NCI-H2081 (cell line): Measurements from ENCODE around the gene PDE3A.
"Not testable (repeated sequence)": the region's sequence is repeated elsewhere in the genome, so short reads cannot be mapped to it uniquely, and the experiment has no call there.

Experiments
- DNase-seq, 2 experiments: peaks; one replicate each; lab custom pipeline; 2025; lab: John Stamatoyannopoulos, UW

Gene PDE3A

DNA sequence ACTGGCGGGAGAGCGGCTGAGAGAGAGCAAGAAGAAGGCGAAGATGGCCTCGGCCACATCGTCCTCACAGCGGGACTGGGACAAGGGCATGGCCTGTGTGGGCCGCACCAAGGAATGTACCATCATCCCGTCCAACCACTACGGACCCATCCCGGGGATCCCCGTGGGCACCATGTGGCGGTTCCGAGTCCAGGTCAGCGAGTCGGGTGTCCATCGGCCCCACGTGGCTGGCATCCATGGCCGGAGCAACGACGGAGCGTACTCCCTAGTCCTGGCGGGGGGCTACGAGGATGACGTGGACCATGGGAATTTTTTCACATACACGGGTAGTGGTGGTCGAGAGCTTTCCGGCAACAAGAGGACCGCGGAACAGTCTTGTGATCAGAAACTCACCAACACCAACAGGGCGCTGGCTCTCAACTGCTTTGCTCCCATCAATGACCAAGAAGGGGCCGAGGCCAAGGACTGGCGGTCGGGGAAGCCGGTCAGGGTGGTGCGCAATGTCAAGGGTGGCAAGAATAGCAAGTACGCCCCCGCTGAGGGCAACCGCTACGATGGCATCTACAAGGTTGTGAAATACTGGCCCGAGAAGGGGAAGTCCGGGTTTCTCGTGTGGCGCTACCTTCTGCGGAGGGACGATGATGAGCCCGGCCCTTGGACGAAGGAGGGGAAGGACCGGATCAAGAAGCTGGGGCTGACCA, 183.6 kb downstream of the PDE3A start:
- not testable (repeated sequence) for DNase-seq

- not testable (repeated sequence) for DNase-seq
Measured at GRCh38 chr12:20552586-20552985, 184.2 kb downstream of the PDE3A start.

GRCh38 chr12:20555015-20555414, 186.7 kb downstream of the PDE3A start:
- no peak for DNase-seq

DNA sequence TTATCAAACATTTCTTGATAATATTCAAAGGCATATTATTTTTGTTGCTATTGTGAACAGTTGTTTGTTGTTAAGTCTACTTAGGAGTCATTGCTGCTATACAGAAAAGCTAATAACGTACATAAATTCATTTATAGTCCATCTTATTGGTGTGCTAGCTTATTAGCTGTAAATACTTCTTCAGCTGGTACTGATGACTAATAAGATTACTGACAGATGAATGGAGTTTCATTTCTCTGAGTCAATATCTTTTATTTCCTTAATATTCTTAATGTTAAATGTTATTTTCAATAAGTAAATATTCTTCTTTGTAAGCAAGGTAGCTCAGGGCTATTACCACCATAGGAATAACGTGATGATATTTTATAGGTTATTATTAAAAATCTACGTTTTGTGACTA, 187.4 kb downstream of the PDE3A start:
- DNase-seq = no peak

GRCh38 chr12:20557096-20557495, 188.8 kb downstream of the PDE3A start:
- no peak for DNase-seq

DNA sequence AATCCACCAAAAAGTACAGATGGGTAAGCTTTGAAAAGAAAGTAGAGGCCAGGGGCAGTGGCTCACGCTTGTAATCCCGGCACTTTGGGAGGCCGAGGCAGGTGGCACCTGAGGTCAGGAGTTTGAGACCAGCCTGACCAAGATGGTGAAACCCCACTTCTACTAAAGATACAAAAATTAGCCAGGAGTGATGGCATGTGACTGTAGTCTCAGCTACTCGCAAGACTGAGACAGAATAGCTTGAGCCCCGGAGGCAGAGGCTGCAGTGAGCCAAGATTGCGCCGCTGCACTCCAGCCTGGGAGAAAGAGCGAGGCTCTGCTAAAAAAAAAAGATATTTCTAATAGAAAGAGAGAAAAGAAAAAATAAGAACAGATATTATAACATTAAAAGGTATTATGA, 192.6 kb downstream of the PDE3A start:
- DNase-seq = no peak

- no peak for DNase-seq
Measured at GRCh38 chr12:20561871-20562270, 193.5 kb downstream of the PDE3A start.

DNA sequence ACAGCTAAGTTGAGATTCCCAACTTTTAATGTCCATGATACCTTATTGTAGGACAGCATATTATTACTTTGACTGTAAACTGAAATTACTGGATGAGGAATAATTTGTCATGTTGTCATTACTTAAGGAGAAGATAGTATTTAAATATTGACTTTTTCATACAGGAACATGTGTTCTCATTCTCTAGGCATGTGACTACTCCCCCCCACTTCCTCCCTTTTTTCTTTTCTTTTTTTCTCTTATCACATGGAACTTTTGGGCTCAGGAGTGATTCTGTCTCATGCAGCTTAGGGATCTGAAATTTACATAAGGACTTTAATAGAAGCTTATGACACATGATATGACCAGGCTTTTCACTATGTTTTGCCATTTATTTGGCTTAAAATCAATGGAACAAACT, 199.1 kb downstream of the PDE3A start:
- DNase-seq = peak in 1 of 2 experiments; percentile 36

DNA sequence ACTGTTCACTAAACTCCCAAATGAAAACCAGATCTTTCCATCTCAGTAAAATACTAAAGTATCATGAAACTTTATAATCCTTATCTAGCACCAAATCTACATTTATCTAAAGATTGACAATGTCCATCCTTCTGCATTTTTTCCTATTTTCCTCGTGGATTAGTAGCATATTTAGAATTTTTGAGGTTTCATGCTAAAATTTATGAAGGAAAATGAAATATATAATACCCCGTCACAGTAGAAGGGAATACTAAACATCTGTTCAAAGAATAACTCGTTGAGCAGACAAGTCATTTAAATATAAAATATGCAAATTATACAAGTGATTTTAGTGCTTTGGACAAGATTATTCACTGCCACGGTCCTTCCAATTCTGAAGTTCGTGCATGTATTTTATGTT, 204.1 kb downstream of the PDE3A start:
- DNase-seq = no peak

DNA sequence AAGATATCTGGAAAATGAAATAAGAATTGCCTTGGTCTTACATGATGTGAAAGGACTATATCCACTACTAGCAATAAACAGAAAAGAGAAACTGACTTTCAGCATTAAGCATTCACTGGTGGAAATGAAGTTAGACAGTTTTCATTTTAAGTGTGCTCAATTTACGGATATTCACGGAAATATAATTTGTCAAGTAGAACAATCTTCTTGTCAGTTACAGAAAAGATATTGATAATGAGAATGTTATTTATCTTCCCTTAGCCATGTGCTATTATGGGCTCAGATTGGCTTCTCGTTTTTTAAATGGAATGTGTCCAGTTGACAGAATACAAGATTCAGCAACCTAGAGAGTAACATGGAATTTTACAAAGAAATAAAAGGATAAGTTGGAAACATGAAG, 208.2 kb downstream of the PDE3A start:
- DNase-seq = no peak

DNA sequence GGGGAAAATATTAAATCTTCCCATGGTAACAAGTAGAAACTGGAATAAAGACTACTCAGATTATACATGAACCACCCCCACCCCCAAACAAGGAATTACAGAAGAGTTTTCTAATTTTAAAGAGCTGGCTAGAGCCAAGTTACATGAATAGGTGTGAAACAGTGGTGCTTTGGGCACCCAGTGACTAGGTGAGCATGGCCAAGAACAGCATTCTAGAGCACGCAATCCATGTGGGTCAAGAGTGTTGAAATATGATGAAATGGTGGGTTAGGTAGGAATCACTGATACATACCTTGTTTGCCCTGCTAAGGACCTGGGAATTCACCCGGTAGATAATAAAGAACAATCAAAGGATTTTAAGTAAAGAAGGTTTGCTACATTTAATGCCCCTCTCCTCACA, 208.7 kb downstream of the PDE3A start:
- no peak for DNase-seq

- DNase-seq = no peak
Measured at GRCh38 chr12:20578142-20578541, 209.8 kb downstream of the PDE3A start.

DNA sequence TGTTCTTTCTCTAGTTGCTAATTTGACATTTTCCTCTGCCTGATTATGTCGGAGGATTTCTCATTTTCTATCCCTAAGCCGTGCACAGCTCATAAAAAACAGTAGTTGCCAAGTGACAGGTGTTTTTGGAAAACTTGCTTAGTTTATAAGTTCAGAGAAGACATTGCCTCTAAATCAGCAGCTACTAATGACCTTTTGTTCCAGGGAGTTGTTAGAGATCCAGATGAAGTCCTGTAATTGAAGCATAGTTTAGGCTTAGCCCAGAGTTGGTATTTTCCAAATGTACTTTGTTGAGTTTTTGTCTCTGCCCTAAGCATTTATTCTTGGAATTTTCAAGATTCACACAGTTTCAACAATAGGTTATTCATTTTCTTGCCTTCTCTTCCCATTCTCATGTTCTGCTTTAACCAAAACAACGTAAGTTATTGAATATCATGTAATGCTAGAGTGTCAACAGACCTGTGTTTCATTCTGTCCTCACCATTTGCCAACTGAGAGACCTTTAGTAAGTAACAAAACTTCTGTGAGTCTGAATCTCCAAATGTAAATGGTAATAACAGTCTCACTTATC, 216.8 kb downstream of the PDE3A start:
- DNase-seq = no peak

DNA sequence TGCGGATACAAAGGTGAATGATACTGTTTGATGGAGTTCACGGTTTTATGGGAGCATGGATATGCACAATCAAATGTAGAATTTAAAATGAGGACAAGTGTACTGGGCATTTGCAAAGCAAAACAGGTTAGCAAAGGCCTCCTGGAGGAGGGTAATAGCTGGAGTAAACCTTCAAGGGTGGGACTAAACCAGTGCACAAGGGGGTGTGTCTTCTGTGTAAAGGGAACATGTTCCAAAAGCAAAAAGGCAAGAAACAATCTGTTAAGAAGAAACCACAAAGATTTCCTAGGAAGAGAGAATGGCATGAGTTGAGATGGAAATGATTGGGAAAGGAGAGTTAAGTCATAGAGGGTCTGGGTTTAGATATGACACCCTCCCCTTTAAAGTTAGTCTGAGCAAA, 217.6 kb downstream of the PDE3A start:
- no peak for DNase-seq

DNA sequence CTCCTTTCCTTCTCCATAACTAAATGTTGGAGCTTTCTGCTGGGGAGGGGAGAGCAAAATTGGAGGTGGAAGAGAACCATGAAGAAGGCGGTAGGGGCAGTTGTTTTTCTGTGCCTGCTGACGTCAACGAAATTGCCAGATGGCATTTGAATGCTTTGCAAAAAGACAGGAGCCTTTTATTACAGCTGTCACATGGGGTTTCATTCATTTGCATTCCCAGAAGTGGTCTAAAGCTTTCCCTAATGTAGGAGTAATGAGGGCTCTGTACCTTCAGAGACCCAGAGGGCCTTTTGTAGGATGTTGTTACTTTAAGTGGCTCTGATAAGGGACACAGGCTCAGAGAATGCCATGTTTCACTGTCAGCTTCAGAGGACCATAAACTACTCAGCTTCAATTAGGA, 219.7 kb downstream of the PDE3A start:
- peak in 1 of 2 experiments; percentile 13 for DNase-seq

DNA sequence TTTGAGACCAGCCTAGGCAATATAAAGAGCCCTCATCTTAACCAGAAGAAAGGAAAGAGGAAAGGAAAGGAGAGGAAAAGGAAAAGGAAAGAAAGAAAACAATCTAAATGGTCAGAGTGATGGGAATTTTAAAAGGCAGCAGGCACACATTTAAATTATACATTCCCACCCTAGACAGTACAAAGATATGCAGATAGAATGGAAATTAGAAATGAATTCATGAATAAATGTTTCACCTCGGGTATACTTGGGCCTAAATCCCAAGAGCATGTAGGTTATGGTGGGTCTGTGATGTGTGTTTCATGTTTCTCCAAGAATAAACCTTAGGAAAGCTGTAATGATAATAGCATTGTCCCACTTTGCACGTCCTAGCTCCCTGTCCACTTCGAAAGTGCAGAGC, 222.2 kb downstream of the PDE3A start:
- no peak for DNase-seq

DNA sequence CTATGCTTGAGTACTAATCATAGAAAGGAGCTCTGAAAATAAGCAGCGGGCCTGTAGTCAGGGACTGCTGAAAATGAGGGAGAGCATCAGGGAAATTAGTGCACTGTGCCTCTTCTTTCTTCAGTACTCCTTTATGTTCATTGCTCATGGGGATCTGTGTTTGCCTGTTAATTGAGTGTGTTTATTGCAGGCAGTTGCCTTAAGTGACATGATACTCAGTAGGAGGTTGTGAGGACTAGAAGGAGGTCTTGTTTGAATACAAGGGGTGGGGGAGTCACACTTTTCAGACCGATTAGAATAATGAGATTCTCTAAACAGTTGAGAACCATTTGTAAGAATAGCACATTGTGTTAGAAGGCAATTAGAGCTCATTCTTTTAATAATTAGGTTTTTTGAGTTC, 224.2 kb downstream of the PDE3A start:
- DNase-seq = no peak

DNA sequence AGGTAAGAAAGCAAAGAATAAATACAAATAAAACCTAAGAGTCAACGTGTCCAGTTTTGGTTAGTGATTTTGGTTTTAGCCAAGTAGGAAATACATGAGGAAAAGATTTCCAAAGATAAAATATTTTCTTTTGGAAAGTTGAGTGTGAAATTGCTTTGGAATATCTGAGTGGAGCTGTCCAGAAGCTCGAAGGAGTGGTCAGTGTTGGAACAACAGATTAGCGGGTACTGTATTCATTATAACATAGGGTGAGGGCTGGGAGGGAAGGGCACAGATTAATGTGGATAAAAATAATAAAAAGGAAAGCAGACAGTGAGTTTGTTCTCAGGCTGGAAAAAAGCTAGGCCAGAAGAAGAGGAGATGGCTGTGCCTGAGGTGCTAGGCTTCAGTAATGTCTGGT, 225.3 kb downstream of the PDE3A start:
- DNase-seq = no peak

DNA sequence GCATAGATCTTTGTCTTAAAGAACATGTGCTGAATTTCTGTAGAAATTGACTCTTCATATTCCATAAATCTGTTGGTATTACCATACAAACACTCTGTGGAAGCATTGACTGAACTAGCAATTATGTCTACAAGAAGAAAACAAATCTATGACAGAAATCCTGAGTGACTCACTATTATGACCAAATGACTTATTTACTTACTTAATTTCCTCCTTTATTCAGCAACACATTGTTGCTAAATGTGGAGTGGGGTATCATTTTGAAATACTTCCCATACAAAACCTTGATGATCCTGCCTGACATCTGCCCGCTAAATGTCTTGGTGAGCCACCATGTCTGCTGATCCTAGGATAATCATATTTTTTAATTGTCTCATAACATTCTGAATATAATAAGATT, 227.7 kb downstream of the PDE3A start:
- peak in 1 of 2 experiments; percentile 50 for DNase-seq

- DNase-seq = no peak
Measured at GRCh38 chr12:20599757-20600156, 231.4 kb downstream of the PDE3A start.

- peak; percentile 27 to 55 for DNase-seq
Measured at GRCh38 chr12:20601668-20602280, 233.4 kb downstream of the PDE3A start.

DNA sequence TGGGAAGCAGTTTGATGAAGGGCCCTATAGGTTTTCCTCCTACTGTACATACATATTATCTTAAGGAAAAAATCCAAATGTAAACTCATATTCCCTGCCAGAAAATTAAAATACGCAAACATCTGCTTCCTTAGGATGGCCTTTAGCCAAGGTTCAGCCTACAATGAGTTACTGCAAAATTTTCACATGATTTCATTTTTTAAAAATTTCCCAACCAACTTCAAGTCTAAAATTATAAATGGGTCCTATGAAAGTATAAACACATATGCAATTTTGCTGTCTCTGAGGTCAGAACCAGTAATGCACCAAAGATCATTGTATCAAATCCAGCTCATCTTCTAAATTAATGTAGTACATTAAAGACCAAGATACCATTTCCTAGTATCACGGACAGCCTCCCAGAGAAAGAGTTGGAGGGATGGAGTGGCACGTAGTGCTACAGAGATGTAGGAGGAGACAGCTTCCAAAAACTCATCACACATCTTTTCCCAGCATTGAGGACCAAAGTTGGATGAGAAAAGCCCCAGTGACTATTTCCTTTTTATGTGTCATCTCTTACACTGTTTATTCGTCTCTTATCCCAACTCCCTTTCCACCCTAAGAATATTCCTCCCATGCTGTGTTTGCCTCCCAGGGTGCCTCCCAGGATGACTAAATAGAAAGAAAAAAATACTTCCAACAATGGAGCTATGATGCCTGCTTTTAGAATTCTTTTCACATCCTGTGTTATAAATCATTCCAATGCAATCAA, 234.5 kb downstream of the PDE3A start:
- no peak for DNase-seq
